Esophagus muscularis mucosa (tissue), 4 donors: ENCODE results near the gene LRRC8D.

ENCODE experiments used
- CTCF ChIP-seq, 3 experiments: fragments of 200-600 bp in 2 of 3; fragments of 450-650 bp in 1 of 3; sonication (generic) in 2 of 3; IDR thresholded peaks; one replicate each; pipeline ENCODE4 v1.5.1; 2017 to 2019; ENCODE audit warnings: antibody characterized with exemption in 3 of 3, mild to moderate bottlenecking in 2 of 3, moderate library complexity in 1 of 3
- EP300 ChIP-seq: sonication (generic); formaldehyde crosslinking; IDR thresholded peaks from one replicate; pipeline ENCODE4 v1.6.1; 2017; ENCODE audit warnings: antibody characterized with exemption
- POLR2A ChIP-seq: fragments of 450-650 bp; IDR thresholded peaks from one replicate; pipeline ENCODE4 v1.6.1; 2017; ENCODE audit warnings: antibody characterized with exemption, moderate library complexity, mild to moderate bottlenecking, low read depth
- POLR2AphosphoS5 ChIP-seq, 2 donors: sonication (generic); formaldehyde crosslinking; IDR thresholded peaks; one replicate each; pipeline ENCODE4 v1.6.1; 2017; ENCODE audit warnings: antibody characterized with exemption in 2 of 2

DNA sequence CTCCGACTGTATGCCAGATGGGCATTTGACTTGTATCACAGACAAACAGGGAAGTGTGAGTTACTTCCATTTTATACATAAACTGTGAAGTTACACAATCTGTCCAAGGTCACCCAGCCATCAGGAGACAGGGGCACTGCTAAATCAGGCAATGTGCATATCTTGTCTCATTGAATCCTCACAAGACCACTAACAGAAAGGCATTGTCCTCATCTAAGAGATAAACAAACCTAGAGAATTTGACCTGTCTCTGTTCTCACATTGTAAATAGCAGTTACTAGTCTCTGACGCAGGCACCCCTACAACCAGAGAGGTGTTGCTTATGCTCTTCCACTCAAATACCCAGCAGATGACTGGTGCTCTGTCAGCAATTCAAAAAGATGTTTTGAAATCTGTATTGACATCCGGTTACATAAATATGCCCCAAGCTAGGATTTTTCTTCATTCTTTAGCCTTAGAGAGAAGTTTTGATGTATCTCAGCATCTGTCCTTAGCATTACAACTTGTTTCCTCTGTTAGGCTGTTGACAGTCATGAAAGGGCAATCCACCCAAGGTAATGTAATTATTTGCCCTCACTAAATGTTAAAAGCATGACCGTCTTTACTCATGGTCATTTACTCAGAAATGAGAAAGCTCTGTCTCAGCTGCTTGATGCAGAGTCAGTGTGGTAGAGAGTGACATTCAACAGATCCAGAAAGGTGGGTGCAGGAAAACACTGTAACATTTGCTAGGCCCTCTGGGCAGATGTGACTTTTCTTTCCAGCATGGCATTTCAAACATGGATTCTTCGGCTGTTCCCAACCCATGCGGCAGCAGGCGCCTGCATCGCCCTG lies 122.2 kb downstream of the LRRC8D start:
- TF ChIP-seq CTCF (IDR thresholded peaks at IDR 0.05) (no peak), EP300 (no peak), POLR2AphosphoS5 (IDR thresholded peaks at IDR 0.05) (no peak), POLR2A (no peak)
